ENCODE results near the gene ACP4.
"Not testable (repeated sequence)": the region's sequence is repeated elsewhere in the genome, so short reads cannot be mapped to it uniquely, and the experiment has no call there.

Gene ACP4, protein sequence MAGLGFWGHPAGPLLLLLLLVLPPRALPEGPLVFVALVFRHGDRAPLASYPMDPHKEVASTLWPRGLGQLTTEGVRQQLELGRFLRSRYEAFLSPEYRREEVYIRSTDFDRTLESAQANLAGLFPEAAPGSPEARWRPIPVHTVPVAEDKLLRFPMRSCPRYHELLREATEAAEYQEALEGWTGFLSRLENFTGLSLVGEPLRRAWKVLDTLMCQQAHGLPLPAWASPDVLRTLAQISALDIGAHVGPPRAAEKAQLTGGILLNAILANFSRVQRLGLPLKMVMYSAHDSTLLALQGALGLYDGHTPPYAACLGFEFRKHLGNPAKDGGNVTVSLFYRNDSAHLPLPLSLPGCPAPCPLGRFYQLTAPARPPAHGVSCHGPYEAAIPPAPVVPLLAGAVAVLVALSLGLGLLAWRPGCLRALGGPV

DNA sequence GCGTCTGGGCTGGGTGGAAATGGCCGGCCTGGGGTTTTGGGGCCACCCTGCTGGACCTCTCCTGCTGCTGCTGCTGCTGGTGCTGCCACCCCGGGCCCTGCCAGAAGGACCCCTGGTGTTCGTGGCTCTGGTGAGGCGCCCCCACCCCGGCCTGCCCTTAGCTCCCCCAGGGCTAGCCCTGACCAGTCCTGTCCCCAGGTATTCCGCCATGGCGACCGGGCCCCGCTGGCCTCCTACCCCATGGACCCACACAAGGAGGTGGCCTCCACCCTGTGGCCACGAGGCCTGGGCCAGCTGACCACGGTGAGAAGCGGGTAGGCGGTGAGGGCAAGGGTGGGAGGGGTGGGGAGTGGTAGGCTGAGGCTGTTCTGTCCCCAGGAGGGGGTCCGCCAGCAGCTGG, at the start of gene ACP4:
Gene ACP4 (plus strand): TSS at position 20 of the 400 bp plus-strand sequence. CDS start 0 bp downstream, at position 20.
- no peak for FAIRE-seq

DNA sequence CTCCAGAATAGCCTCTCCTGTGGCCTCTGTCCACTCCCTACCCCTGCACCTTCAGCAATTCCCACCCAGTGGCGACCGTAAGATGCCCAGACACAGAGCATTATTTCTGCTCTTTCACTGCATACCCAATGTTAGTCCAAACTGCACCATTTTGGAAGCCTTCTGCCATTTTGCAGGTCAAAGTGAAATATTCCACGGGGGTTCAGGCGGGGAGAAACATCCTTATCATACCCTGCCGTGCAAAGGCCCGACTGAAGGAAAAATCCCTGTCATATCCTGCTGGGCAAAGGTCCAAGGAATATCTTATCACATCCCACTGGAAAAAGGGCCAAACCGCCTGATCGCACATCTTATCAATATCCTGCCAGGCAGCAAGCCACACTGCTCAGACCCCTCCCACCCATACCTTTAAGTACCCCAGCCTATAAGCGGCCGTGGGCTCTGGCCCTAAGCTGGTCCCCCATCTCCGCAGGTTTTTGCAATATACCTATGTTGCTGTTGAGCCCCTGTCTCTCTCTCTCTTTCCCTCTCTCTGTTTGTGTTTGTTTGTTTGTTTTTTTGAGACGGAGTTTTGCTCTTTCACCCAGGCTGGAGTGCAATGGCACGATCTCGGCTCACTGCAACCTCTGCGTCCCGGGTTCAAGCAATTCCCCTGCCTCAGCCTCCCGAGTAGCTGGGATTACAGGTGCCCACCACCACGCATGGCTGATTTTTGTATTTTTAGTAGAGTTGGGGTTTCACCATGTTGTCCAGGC, 48.9 kb upstream of the ACP4 start:
- FAIRE-seq = no peak

DNA sequence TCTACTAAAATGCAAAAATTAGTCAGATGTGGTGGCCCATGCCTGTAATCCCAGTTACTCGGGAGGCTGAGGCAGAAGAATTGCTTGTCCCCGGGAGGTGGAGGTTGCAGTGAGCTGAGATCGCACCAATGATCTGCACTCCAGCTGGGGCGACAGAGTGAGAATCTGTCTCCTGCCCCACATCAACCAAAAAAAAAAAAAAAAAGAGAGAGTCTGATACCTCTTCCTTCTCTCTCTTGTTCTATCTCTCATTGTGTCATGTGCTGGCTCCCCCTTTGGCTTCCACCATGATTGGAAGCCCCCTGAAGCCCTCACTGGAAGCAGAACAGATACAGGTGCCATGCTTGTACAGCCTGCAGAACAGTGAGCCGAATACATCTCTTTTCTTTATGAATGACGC, 46.7 kb upstream of the ACP4 start:
- no peak for FAIRE-seq

DNA sequence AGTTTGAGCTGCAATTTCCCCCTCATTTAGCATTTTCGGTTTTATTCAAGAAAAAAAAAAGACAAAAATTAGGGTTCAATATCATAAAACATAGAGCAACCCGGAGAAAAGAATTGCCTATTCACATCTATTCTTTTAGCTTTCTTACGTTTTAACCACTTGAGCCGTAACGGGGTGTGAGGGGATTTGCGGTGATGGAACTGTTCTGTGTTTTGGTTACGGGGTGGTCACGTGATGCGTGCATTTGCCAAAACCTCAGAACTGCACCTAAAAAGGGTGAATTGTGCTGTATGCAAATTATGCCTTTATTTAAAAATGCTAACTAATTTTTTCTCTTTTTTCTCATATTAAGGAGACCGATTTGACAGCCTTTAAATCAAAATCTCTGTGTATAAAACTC, 45.0 kb upstream of the ACP4 start:
- FAIRE-seq = no peak

DNA sequence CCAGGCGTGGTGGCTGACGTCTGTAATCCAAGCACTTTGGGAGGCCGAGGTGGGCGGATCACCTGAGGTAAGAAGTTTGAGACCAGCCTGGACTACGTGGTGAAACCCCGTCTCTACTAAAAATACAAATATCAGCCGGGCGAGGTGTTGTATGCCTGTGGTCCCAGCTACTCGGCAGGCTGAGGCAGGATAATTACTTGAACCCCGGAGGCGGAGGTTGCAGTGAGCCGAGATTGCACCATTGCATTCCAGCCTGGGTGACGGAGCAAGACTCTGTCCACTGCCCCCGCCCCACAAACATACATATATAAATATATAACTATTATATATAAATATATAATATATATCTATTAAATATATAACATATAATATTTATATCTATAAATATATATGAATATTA, 43.1 kb upstream of the ACP4 start:
- FAIRE-seq = not testable (repeated sequence)

DNA sequence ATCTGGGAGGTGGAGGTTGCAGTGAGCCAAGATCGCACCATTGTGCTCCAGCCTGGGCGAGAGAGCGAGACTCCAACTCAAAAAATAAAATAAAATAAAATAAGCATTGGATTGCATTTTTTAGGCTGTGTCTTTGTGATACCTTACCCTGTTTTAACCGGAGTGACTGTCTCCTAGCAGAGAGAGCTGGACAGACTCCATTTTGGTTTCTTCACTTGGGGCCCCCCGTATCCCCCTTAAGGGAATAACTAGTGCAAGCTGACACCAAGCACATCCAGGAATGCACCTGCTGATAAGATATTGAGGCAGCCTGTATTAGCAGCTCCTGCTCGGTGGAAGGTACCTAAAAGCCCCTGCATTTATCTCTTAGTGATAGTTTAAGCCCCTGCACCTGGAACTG, 40.7 kb upstream of the ACP4 start:
- no peak for FAIRE-seq

DNA sequence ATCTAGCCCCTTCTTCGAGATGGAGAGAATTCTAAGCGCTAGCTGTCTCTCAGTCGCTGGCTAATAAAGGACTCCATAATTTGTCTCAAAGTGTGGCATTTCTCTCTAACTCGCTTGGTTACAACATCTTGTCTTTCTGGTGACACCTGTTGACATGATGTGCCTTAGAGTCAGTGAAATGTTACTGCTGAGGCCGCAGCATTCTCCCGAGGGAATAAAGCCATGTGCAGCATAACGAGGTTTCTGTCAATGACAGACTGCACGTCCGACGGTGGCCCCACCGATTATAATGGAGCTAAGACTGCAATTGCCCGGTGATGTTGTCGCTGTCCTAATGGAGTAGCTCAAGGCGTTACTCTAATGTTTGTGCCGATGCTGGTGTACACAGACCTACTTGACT, 40.2 kb upstream of the ACP4 start:
- FAIRE-seq = no peak

DNA sequence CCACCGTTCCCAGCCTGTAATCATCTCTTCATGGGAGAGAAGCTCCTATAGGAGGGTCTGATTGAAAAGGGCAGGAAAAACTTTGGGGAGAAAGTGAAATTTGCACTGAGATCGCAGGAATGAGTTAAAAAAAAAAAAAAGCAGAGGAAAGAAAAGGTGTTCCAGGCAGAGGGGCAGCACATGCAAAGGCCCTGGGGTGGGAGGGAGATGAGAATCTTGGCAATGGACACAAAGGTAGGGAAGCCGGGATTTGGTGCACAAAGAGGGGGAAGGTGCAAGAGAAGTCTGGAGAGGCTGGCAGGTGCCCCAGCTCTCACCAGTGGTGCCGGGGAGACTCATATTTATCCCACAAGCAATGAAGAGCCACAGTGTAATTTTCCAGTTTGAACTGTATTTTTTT, 36.3 kb upstream of the ACP4 start:
- no peak for FAIRE-seq

DNA sequence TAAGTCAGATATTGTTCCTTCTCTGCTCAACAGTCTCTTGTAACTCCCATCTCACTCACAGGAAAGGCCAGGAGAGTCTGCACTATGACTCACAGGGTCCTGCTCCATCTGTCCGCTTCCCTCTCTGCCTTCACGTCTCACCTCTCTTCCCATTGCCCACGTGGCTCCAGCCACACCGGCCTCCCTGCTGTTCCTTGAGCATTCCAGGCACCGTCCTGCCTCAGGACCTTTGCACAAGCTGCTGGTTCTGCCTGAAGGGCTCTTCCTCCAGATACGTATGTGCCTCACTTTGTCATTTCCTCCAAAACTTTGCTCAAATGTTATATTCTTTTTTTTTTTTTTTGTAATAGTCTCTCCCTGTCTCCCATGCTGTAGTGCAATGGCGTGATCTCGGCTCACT, 34.0 kb upstream of the ACP4 start:
- not testable (repeated sequence) for FAIRE-seq

DNA sequence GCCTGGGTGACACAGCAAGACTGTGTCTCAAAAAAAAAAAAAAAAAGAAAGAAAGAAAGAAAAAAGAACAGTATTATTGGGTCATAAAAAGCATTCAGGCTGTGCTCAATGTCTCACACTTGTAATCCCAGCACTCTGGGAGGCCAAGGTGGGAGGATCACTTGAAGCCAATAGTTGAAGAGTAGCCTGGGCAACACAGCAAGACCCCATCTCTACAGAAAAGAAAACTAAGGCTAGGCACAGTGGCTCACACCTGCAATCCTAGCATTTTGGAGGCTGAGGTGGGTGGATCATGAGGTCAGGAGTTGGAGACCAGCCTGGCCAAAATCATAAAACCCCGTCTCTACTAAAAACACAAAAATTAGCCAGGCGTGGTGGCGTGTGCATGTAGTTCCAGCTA, 32.6 kb upstream of the ACP4 start:
- FAIRE-seq = not testable (repeated sequence)

DNA sequence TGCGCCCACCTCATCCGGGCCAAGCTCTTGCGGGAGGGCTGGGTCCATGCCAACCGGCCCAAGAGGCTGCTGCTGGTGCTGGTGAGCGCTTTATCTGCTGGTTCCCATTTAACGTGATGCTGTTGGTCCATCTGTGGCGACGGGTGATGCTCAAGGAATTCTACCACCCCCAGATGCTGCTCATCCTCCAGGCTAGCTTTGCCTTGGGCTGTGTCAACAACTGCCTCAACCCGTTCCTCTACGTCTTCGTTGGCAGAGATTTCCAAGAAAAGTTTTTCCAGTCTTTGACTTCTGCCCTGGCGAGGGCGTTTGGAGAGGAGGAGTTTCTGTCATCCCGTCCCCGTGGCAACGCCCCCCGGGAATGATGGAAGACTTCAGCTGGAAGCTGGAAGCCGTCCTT, 31.1 kb upstream of the ACP4 start:
- FAIRE-seq = not testable (repeated sequence)

DNA sequence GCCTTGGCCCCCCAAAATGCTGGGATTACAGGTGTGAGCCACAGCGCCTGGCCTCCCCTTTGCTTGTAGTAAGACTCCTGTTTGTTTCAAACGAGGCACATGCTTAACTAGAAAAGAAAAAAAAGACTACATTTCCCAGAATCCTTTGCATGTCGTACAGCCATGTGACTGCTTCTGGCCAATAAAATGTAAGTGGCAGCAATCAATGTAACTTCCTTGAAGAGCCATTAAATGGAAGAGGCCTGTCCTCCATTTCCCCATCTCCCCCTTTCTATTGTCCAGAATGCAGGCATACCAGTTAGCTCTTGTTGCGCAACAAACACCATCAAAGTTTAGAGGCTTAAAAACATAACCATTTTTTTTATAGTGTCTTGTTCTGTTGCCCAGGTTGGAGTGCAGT, 30.3 kb upstream of the ACP4 start:
- FAIRE-seq = no peak

DNA sequence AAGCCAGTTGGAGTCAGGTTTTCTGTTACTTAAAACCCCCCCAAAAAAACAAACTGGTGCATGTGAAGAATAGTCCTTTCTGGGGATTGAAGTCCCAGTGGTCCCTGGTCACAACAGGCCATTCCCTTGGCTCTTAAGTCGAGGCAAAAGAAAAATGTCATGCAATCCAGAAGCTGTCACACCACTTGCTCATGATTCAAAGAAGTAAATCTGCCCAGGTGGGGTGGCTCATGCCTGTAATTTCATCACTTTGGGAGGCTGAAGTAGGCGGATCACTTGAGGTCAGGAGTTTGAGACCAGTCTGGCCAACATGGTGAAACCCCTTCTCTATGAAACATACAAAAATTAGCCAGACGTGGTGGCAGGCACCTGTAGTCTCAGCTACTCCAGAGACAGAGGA, 28.7 kb upstream of the ACP4 start:
- FAIRE-seq = not testable (repeated sequence)

DNA sequence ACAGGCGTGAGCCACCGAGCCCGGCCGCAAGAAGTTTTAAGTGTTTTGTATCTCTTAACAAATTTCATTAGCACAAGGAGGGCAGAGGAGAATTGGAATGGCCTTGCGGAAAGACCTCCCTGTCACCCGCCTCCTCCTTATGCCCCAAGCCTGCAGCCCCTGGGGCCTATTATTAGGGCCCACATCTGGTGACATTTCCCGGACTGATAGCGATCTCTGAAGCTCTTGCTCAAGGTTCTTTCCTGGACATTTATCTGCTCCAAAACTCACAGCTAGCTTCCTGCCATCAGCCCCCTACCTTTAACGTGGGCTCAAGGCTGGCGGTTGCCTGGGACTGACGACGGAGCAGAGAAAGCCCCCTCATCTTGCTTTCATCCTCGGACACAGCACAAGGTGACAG, 26.7 kb upstream of the ACP4 start:
- not testable (repeated sequence) for FAIRE-seq

DNA sequence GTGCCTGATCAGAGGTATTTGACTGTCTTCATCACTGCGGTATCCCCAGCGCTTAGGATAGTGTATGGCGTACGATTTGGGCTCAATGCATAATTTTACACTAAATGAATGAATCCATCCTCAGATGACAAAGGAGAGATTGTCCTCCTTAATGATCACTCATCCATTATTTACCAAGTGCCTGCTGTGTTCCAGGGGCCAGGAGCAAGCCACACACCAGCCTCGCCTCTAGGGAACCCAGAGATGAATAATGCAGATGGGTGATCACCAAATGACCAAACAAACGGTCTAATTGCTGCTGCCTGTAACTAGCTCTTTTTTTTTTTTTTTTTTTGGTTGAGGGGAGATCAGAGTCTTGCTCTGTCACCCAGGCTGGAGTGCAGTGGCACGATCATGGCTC, 25.8 kb upstream of the ACP4 start:
- no peak for FAIRE-seq

DNA sequence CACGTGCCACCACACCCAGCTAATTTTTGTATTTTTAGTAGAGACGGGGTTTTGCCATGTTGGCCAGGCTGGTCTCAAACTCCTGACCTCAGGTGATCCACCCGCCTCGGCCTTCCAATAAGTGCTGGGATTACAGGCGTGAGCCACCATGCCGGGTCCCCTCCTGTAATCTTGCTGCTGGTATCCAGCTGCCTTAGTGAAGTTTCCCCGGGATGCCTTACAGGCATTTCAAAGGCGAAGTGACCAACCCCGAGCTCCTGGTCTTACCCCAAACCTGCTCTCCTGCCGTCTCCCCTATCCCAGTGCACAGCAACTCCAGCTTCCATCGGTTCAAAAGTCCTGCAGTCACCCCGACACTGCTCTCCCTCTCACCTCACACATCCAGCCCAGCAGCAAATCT, 23.5 kb upstream of the ACP4 start:
- not testable (repeated sequence) for FAIRE-seq

DNA sequence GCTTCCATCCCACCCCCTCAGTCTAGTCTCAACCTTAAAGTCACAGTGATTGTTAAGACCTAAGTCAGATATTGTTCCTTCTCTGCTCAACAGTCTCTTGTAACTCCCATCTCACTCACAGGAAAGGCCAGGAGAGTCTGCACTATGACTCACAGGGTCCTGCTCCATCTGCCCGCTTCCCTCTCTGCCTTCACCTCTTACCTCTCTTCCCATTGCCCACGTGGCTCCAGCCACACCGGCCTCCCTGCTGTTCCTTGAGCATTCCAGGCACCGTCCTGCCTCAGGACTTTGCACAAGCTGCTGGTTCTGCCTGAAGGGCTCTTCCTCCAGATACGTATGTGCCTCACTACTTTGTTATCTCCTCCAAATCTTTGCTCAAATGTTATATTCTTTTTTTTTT, 23.0 kb upstream of the ACP4 start:
- not testable (repeated sequence) for FAIRE-seq

DNA sequence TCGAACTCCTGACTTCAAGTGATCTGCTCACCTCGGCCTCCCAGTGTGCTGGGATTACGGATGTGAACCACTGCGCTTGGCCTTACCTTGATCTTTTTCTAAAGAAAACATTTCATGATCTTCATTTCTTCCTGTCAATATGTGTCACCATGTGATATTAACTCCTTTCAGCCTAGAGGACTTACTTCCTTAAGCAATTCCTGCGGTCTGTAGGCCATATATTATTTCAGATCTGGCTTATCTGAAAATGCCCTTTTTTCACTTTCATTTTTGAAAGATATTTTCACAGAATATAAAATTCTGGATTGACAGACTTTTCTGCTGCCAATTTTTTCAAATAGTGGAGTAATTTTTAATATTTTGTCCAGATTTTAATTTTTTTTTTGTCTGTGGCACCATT, 21.9 kb upstream of the ACP4 start:
- FAIRE-seq = no peak

DNA sequence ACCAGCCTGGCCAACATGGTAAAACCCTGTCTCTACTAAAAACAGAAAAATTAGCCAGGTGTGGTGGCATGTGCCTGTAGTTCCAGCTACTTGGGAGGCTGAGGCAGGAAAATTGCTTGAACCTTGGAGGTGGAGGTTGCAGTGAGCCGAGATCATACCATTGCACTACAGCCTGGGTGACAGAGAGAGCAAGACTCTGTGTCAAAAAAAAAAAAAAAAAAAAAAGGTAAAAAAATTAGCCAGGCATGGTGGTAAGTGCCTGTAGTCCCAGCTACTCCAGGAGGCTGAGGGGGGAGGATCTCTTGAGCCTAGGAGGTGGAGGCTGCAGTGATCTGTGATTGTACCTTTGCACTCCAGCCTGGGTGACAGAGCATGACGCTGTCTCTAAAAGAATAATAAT, 20.1 kb upstream of the ACP4 start, which contains the start of gene GPR32:
Gene GPR32 (plus strand): TSS at position 301 of the 400 bp plus-strand sequence. CDS start 137 bp downstream, outside the sequence.
- FAIRE-seq = not testable (repeated sequence)

DNA sequence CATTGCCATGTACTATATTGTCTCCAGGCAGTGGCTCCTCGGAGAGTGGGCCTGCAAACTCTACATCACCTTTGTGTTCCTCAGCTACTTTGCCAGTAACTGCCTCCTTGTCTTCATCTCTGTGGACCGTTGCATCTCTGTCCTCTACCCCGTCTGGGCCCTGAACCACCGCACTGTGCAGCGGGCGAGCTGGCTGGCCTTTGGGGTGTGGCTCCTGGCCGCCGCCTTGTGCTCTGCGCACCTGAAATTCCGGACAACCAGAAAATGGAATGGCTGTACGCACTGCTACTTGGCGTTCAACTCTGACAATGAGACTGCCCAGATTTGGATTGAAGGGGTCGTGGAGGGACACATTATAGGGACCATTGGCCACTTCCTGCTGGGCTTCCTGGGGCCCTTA, 19.3 kb upstream of the ACP4 start:
- no peak for FAIRE-seq

DNA sequence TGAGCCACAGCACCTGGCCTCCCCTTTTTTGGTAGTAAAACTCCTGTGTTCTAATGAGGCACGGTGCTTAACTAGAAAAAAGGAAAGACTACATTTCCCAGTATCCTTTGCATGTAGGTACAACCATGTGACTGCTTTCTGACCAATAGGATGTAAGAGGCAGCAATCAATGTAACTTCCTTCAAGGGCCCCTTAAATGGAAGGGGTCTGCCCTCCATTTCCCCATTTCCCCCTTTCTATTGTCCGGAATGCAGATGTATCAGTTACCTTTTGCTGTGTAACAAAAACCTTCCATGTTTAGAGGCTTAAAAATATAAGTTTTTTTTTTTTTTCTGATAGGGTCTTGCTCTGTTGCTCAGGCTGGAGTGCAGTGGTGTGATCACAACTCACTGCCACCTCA, 17.7 kb upstream of the ACP4 start:
- no peak for FAIRE-seq

DNA sequence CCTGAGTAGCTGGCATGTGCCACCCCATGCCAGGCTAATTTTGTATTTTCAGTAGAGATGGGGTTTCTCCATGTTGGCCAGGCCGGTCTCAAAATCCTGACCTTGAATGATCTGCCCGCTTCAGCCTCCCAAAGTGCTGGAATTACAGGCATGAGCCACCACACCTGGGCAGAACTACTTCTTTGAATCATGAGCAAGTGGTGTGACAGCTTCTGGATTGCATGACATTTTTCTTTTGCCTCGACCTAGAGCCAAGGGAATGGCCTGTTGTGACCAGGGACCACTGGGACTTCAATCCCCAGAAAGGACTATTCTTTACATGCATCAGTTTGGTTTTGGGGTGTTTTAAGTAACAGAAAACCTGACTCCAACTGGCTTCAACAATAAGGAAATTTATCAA, 17.3 kb upstream of the ACP4 start:
- not testable (repeated sequence) for FAIRE-seq

DNA sequence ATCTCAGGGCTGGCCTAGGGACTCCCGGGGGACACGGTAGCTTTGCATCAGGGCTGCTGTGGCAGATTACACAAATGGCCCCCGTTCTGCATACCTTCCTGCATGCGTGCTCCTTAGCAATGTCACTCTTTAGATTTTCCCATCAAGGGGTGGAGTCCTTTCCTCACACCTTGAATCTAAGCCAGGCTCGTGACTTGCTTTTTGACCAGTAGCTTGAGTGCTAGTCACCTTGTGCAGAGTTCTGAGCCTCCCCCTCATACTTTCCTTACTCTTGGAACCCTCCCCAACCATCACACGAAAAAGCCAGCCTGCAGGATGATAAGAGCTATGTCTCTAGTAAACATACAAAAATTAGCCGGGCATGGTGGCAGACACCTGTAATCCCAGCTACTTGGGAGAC, 16.8 kb upstream of the ACP4 start:
- not testable (repeated sequence) for FAIRE-seq

DNA sequence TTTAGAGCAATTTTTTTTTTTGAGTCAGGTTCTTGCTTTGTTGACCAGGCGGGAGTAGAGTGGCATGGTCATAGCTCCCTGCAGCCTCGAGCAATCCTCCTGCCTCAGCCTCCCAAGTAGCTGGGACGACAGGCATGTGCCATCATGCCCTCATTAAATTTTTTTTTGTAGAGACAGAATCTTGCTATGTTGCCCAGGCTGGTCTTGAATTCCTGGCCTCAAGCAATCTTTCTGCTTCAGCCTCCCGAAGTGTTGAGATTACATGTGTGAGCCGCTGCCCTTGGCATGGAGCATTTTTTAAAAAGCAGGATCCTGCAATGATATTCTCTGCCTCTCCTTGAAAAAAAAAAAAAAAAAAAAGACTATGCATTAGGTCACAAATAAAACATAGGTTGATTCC, 14.1 kb upstream of the ACP4 start:
- FAIRE-seq = no peak
